HT-29 (cell line): Measurements from ENCODE around the gene CPZ. TPM values are rescaled to one million over a fixed set of nuclear protein-coding genes. Genes with fewer than 3 reads are reported as not detected.

Experiments
- total RNA-seq: library from RNA; depleted of rRNA; stranded (reverse); fragments of >200 nt; shearing (Covaris generic); gene quantifications from 2 replicates; pipeline ENCODE4 v1.2.3, GENCODE V29; 2014; rRNA removed

Gene CPZ
- total RNA-seq, 1 experiment from 2014 or later, result not detected

Other genes with a start within 250 kb of the CPZ start
- 7.5 and 9.7 TPM in 2 replicates for gene ACOX3, start 152.0 kb upstream of the CPZ start, total RNA-seq
- 26.8 and 34.0 TPM in 2 replicates for gene TRMT44, start 152.0 kb upstream of the CPZ start, total RNA-seq
- gene GPR78, start 12.4 kb upstream of the CPZ start, total RNA-seq, result not detected in 2 replicates